Measurements from ENCODE around the gene TRIM66. TPM values are rescaled to one million over a fixed set of nuclear protein-coding genes. Genes with fewer than 3 reads are reported as not detected.

The TRIM66 gene
- total RNA-seq, 1 donor from 2014 or later: 10.5 TPM

DNA sequence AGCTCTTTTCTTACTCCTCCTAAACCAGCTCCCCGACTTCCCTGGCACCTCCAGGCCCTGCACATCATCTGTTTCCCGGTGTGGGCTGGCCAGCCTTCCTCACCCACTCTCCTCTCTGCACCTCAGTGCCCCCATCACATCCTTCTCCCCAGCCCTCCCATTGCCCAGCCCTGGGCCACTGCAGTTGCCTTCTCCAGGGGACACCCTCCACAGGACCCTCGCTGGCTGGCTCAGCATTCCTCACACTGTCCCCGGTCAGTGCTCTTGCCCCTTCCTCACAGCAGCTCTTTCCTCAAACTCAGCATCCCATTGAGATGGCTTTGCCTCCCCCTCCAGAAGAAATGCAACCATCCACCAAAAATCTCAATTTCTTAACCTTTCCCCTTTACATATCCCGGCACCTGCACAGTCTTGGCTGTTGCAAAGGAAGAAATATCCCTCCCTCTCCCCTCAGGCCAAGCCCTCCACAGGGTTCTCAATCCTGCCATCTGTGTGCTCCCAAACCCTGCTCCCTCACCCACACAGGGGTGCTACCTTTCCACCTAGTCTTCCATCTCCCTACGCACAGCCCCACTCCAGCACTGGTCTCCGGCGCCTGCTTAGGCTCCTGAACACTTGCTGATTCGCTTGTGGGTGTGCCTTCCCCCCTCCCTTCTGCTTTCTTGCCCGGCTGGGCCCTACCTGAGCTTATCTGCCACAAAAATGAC, 19.6 kb upstream of the TRIM66 start:
- no peak for DNase-seq (ENCODE audit: low read depth)
- no peak overlapping the region for H3K4me3 ChIP-seq (ENCODE audit: low read depth, low read length)
- TF ChIP-seq, protein P1, sequence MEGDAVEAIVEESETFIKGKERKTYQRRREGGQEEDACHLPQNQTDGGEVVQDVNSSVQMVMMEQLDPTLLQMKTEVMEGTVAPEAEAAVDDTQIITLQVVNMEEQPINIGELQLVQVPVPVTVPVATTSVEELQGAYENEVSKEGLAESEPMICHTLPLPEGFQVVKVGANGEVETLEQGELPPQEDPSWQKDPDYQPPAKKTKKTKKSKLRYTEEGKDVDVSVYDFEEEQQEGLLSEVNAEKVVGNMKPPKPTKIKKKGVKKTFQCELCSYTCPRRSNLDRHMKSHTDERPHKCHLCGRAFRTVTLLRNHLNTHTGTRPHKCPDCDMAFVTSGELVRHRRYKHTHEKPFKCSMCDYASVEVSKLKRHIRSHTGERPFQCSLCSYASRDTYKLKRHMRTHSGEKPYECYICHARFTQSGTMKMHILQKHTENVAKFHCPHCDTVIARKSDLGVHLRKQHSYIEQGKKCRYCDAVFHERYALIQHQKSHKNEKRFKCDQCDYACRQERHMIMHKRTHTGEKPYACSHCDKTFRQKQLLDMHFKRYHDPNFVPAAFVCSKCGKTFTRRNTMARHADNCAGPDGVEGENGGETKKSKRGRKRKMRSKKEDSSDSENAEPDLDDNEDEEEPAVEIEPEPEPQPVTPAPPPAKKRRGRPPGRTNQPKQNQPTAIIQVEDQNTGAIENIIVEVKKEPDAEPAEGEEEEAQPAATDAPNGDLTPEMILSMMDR (conservative IDR thresholded peaks at IDR 0.05; ENCODE audit: low read depth, low read length): no peak

DNA sequence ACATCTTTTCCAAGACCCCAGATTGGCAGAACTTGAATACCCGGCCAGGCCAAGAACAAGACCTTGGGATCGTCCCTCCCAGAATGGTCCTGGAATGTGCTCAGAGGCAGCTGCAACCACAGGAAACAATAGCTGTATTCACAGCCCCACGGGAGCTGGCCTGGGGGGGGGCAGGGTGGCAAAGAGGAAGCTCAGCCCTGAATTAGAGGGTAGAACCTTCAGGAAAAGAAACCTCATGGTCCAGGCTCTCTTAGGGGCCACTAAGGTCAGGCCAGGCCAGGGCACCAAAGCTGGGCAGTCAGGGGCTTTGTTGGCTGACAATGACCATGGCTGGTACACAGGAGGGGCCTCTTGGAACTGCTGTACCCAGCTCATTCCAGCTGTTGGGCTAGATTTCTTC, 17.4 kb upstream of the TRIM66 start:
- DNase-seq (ENCODE audit: low read depth): no peak
- no peak overlapping the region for H3K4me3 ChIP-seq (ENCODE audit: low read depth, low read length)
- TF ChIP-seq, protein P1 (conservative IDR thresholded peaks at IDR 0.05; ENCODE audit: low read depth, low read length): no peak

DNA sequence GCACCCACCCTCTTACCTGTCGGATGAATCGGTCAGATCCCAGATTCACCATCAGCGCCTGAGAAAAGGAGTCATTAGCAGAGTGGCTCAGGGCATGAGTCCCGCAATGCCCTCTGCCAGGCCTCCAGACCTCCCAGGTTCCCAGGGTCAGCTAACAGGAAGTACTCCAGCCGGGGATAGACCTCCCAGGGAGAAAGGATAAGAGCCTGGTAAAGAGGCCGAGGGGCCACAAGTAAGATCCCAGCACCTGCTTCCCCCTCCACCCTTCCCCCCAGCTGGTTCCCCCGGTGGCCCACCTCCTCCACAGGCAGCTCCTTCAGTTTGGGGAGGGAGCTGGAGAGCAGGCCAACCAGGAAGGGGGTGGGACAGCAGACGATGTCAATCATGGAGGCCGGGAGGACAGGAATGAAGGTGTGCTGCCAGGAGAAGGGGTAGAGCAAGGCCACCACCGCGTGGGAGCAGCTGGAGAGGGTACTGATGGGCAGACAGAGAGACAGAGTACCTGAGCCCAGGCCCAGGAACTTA, 16.5 kb upstream of the TRIM66 start:
- TF ChIP-seq, protein P1 (conservative IDR thresholded peaks at IDR 0.05; ENCODE audit: low read depth, low read length): no peak
- H3K4me3 ChIP-seq (ENCODE audit: low read depth, low read length): no peak overlapping the region
- DNase-seq (ENCODE audit: low read depth): no peak

DNA sequence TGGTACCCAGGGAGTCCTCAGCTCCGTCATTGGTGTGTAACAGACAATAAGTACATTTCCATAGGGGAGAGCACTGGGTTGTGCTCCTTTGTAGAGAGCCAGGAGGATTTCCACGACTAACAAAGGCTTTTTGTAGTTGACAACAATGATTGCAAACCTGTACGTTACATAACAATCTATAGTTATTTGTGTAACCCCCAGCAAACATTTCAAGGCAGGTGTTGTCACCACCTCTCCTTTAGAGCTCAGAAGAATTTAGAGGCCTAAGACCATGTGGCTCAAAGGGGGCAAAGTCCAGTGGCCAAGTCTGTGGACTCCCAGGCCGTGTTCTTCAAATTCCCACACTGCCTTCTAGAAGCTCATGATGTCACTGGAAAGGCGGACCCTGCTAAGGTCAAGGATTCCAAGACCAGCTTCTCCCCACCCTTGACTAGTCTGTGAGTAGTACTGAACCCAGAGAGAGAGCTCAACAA, 15.9 kb upstream of the TRIM66 start:
- no peak for DNase-seq (ENCODE audit: low read depth)
- H3K4me3 ChIP-seq (ENCODE audit: low read depth, low read length): no peak overlapping the region
- TF ChIP-seq, protein P1 (conservative IDR thresholded peaks at IDR 0.05; ENCODE audit: low read depth, low read length): no peak

DNA sequence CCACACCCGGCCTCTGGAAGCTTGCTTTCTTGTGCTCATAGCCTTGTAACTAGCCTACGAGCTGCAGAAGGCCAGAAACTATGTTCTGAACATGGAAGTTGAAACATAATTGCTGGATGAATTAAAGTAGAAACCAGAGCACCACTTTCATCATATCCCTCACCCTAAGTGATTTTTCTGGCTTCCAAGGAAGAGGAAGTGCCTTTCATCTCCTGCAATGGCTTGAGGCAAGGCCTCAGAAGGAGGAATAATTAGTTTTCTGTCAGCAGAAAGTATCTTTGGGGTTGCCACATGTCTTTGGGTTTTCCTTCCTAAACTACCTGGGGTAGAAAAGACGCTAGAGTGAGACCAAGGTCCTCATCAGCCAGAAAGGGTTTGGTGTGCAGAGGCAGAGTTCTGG, 14.6 kb upstream of the TRIM66 start:
- no peak overlapping the region for H3K4me3 ChIP-seq (ENCODE audit: low read depth, low read length)
- DNase-seq (ENCODE audit: low read depth): no peak
- TF ChIP-seq, protein P1 (conservative IDR thresholded peaks at IDR 0.05; ENCODE audit: low read depth, low read length): no peak

DNA sequence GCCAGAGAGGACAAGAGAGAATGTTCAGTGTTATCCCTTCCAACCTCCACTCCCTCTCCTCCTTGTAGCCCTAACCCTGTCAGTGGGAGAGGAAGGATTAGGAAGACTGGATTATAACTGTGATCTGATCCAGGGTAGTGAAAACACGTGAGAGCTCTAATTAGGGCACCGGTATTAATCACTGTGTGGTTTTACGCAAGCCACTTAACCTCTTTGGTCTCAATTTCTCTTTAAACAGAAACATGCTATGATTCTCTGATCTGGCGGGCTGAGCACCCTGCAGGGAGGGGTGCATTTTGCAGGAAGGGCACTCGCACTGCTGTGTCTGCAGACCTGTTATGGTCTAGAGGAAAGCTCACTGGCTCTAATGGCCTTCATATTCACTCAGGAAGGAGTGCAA, 11.7 kb upstream of the TRIM66 start:
- DNase-seq (ENCODE audit: low read depth): no peak
- TF ChIP-seq, protein P1 (conservative IDR thresholded peaks at IDR 0.05; ENCODE audit: low read depth, low read length): no peak
- H3K4me3 ChIP-seq (ENCODE audit: low read depth, low read length): no peak overlapping the region

DNA sequence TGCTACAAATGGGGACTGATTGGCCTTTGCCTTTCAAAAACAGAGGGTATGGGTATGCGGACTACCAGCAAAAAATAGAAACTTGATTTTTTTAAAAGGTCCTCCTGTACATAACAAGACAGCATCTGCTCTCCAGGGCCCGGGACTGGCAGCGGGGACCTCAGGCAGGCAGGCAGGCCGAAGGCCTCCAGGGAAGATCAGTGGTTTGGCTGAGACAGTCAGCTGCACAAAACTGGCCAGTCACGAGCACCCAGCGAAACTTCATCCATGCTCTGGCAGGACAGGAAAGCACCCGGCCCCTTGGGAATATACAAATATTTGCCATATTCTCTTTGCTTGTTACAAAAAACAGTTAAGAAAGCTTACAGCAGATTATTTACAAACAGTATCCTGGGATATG, 11.1 kb upstream of the TRIM66 start:
- TF ChIP-seq, protein P1 (conservative IDR thresholded peaks at IDR 0.05; ENCODE audit: low read depth, low read length): no peak
- H3K4me3 ChIP-seq (ENCODE audit: low read depth, low read length): no peak overlapping the region
- no peak for DNase-seq (ENCODE audit: low read depth)
